ENCODE results near the gene PTPRG. TPM values are rescaled to one million over a fixed set of nuclear protein-coding genes. Genes with fewer than 3 reads are reported as not detected.

PTPRG gene
- total and polyA plus RNA-seq, 2 of the 13 experiments (the other 11 are each of a cell fraction or from before 2014, with no cell fraction given), result 8.0 to 25.3 TPM

DNA sequence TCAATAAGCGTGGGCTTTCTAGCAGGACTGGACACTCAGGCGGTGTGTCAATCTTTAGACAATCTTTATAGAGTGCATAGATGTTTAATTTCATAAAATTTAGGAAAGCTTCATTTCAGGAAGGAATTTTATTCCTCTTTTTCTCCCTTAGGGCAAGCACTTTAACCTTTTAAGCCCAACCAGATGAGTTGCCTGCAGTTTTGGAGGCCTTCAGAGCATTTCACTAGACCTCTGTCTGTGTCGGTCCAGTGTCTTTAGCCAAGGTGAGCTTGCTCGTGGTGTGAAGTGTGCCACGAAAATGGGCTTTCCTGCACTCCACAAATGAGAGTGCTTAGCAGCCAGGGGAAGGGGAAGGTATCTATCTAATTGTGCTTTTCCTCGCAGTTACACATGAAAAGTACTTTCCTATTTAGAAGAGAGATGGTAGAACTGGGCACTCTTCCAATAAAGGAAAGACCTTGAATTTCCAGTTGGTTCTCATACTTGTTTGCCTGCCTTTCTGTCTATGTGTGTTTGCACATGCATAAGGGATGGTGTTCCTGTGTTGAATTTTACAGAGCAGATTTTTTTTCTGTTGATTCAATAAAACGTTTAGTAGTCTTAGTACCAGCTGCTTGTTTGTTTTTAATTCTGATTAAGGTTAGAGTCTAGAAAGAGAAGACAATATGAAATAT is 758.3 kb downstream of the PTPRG start (continued):
- TF ChIP-seq, protein P1, sequence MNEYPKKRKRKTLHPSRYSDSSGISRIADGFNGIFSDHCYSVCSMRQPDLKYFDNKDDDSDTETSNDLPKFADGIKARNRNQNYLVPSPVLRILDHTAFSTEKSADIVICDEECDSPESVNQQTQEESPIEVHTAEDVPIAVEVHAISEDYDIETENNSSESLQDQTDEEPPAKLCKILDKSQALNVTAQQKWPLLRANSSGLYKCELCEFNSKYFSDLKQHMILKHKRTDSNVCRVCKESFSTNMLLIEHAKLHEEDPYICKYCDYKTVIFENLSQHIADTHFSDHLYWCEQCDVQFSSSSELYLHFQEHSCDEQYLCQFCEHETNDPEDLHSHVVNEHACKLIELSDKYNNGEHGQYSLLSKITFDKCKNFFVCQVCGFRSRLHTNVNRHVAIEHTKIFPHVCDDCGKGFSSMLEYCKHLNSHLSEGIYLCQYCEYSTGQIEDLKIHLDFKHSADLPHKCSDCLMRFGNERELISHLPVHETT (CRISPR knock-in tag; conservative IDR thresholded peaks at IDR 0.05), result no peak
- TF ChIP-seq THYN1 (CRISPR knock-in tag; IDR thresholded peaks at IDR 0.05; ENCODE audit: borderline replicate concordance, low read depth), result no peak
- TF ChIP-seq HMG20B (CRISPR knock-in tag; conservative IDR thresholded peaks at IDR 0.05), result no peak
- TF ChIP-seq SSRP1 (CRISPR knock-in tag; IDR thresholded peaks at IDR 0.05), result no peak
- no peak for TF ChIP-seq MTA3 (CRISPR knock-in tag; IDR thresholded peaks at IDR 0.05)
- TF ChIP-seq, protein P2, sequence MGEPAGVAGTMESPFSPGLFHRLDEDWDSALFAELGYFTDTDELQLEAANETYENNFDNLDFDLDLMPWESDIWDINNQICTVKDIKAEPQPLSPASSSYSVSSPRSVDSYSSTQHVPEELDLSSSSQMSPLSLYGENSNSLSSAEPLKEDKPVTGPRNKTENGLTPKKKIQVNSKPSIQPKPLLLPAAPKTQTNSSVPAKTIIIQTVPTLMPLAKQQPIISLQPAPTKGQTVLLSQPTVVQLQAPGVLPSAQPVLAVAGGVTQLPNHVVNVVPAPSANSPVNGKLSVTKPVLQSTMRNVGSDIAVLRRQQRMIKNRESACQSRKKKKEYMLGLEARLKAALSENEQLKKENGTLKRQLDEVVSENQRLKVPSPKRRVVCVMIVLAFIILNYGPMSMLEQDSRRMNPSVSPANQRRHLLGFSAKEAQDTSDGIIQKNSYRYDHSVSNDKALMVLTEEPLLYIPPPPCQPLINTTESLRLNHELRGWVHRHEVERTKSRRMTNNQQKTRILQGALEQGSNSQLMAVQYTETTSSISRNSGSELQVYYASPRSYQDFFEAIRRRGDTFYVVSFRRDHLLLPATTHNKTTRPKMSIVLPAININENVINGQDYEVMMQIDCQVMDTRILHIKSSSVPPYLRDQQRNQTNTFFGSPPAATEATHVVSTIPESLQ (CRISPR knock-in tag; conservative IDR thresholded peaks at IDR 0.05), result no peak
- TF ChIP-seq, protein P3, sequence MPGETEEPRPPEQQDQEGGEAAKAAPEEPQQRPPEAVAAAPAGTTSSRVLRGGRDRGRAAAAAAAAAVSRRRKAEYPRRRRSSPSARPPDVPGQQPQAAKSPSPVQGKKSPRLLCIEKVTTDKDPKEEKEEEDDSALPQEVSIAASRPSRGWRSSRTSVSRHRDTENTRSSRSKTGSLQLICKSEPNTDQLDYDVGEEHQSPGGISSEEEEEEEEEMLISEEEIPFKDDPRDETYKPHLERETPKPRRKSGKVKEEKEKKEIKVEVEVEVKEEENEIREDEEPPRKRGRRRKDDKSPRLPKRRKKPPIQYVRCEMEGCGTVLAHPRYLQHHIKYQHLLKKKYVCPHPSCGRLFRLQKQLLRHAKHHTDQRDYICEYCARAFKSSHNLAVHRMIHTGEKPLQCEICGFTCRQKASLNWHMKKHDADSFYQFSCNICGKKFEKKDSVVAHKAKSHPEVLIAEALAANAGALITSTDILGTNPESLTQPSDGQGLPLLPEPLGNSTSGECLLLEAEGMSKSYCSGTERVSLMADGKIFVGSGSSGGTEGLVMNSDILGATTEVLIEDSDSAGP (CRISPR knock-in tag; IDR thresholded peaks at IDR 0.05; ENCODE audit: borderline replicate concordance), result no peak
- TF ChIP-seq GTF3A (CRISPR knock-in tag; conservative IDR thresholded peaks at IDR 0.05), result no peak
- TF ChIP-seq ZNF790 (CRISPR knock-in tag; IDR thresholded peaks at IDR 0.05; ENCODE audit: borderline replicate concordance), result no peak
- TF ChIP-seq GFI1 (CRISPR knock-in tag; IDR thresholded peaks at IDR 0.05; ENCODE audit: borderline replicate concordance), result no peak
- TF ChIP-seq, protein P4, sequence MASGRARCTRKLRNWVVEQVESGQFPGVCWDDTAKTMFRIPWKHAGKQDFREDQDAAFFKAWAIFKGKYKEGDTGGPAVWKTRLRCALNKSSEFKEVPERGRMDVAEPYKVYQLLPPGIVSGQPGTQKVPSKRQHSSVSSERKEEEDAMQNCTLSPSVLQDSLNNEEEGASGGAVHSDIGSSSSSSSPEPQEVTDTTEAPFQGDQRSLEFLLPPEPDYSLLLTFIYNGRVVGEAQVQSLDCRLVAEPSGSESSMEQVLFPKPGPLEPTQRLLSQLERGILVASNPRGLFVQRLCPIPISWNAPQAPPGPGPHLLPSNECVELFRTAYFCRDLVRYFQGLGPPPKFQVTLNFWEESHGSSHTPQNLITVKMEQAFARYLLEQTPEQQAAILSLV (CRISPR knock-in tag; IDR thresholded peaks at IDR 0.05; ENCODE audit: borderline replicate concordance), result no peak

Data from HepG2 (cell line).